GM18508 (cell line): ENCODE measurements around the gene MBP.

Experiments
- ATAC-seq: cut with Tn5 transposase; IDR thresholded peaks from one replicate; pipeline ENCODE4 v1.9.1; 2021; ENCODE audit warnings: moderate number of reproducible peaks; ENCODE audit not compliant: insufficient read depth, unreplicated experiment

MBP gene

GRCh38 chr18:77054606-77055428, 77.8 kb downstream of the MBP start:
- ATAC-seq, result peak; percentile 78

- no peak for ATAC-seq
Measured at GRCh38 chr18:77054288-77054605, 78.3 kb downstream of the MBP start.

GRCh38 chr18:77053616-77054287, 78.8 kb downstream of the MBP start:
- ATAC-seq, result no peak

DNA sequence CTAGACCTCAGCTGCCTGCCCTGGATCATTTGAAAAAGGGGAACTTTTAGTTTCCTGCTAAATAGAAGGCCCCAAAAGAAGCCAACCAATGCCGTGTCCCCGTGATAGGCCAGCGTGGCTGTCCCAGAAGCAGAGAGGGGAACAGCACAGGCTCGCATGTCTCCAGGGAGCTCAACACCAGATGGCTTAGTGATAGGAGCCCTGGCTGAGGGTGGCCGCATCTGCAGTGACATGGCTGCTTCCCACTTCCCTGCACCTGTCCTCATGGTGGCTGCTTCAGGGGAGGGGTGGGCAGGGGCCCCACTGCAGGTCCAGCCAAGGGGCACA, 79.6 kb downstream of the MBP start:
- ATAC-seq, result no peak

DNA sequence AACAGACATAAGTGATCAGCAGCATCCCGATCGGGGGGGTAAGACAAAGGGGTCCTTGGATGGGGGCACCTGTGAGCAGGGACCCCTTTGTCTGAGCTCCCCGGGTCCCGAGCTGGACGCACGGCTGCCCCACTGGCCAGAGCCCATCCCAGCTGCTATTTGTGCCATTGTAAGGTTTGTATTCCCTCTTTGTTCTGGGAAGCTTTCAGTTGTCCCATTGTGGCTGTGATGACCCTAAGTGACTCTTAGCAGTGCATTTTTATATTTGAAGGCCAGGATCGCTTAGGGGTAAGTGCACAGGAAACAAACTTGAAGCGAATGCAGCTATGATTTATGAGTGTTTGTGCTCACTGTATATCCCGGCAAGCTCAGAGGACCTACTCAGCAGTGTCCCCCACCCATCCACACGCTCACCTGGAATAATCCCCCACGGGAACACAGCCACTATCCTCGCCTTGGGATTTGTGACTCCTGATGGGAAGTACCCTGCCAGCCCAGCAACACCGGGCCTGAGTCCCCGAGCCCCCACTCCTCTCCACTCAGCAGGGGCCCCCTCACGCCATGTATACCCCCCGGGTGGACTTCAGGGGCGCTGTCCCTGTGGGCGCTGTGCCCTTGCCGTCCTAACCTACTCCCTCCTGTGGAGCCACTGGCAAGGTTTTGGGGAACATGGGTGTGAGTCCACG, 80.1 kb downstream of the MBP start:
- no peak for ATAC-seq

DNA sequence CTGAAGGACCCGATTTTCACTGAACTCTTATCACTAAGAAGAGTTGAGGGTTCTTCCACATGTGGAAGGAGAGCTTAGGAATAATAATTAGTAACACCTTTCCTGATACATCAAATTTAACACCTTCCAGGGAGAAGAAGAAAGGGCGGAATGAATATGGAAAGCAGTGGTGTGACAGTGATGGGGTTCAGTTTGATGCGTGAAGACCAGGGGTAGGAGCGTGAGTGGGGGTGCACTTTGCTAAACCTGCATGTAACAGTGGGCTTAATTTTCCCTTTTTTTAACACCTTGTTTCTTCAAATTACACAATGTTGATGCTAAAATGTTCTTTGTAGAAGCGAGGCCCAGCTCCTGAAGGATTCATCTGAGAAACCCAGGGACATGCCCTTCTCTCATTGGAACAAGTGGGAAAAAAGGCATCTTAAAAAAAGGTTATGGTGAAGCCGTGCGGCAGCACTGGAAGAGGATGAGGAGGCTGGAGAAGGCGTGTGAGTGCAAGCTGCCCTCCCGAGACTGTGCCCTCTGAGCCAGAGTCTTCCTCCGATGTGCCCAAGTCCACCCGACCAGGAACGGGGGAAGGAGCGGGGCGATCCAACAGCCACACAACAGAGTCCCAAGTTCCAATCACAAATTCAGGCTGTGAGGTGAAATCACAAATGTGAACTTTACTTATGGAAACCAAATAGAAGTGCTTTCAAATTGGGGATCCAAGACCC, 80.8 kb downstream of the MBP start:
- ATAC-seq, result no peak

- no peak for ATAC-seq
Measured at GRCh38 chr18:77049938-77050337, 82.6 kb downstream of the MBP start.

- ATAC-seq, result no peak
Measured at GRCh38 chr18:77047803-77048419, 84.7 kb downstream of the MBP start.

DNA sequence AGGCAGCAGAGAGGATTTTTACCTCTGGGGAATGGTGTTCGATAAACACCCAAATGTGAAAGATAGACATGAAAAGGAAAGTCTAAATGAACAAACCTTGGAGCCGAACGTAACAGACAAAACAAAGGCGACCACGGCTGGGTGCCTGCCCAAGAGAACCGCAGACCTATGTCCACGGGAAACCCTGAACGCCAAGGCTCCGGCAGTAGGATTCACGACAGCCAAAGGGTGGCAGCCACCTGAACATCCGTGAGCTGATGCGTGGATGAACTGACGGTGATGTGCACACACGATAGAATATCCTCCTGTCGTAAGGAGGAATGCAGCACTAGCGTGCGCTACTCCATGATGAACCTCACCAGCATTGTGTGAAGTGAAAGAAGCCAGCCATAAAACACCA, 85.6 kb downstream of the MBP start:
- no peak for ATAC-seq

- ATAC-seq, result no peak
Measured at GRCh38 chr18:77046409-77046808, 86.2 kb downstream of the MBP start.

GRCh38 chr18:77045677-77046076, 86.9 kb downstream of the MBP start:
- ATAC-seq, result no peak

DNA sequence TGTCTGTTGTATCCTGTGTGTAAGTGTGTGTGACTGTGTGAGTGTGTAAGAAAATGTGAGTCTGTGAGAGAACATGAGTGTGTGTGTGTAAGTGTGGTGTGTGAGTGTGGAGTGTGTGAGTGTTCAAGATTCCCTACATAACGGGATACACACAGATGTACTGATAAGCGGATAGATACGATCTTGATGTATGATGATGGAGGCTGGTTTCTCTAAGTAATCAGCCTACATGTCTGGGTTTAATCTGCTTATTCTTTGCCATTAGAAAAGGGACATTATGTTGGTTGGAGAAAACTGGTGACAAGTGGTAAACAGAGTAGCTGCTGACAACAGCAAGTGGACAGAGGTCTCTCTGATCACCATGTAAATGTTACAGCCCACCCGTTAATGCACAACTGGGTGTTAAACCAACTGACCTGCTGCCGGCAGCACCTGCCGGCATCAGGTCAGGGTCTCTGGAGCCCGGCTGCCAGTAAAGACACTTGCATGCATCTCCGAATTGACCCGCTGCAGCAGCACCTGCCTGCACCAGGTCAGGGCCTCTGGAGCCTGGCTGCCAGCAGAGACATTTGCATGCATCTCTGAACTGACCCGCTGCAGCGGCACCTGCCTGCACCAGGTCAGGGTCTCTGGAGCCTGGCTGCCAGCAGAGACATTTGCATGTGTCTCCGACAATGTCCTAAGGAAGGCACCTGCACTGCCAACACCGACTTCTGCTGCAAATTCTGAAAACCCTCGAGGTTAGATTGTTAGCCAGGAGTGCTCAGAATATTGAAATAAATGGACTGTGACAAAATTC, 87.5 kb downstream of the MBP start:
- ATAC-seq, result no peak

DNA sequence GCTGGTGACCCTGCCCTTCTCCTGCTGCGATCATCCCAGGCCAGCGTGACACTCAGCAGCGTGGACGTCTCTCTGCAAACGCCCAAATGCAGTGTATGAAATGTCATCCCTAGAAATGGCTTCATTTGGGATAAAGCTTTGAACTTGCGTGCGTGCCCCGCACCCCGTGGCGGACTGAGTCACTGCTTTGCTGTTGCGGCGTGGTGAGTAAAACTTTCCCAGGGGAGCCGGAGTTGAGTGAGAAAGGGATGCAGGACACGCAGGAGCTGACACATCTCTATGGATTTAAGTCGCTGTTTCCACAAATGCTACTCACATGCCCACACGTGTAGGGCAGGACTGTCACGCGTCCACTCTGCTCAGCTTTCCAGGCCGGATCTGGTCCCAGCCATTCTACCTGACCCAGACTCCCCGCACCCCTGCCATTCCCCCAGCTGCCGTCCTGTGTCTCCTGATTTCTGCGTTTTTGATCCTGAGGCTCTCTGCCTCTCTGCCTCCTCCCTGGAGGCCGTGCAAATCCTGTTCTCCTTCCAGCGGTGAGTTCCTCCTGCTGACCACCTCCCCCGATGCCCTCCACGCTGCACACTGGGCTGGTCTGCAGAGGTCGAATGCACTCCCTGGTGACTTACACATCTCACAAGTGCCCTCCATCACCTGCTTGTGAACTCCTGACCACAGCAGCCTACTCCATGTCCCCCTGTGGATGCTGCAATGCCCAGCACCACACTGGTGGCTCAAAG, 88.9 kb downstream of the MBP start:
- no peak for ATAC-seq

GRCh38 chr18:77042583-77042982, 90.0 kb downstream of the MBP start:
- no peak for ATAC-seq

DNA sequence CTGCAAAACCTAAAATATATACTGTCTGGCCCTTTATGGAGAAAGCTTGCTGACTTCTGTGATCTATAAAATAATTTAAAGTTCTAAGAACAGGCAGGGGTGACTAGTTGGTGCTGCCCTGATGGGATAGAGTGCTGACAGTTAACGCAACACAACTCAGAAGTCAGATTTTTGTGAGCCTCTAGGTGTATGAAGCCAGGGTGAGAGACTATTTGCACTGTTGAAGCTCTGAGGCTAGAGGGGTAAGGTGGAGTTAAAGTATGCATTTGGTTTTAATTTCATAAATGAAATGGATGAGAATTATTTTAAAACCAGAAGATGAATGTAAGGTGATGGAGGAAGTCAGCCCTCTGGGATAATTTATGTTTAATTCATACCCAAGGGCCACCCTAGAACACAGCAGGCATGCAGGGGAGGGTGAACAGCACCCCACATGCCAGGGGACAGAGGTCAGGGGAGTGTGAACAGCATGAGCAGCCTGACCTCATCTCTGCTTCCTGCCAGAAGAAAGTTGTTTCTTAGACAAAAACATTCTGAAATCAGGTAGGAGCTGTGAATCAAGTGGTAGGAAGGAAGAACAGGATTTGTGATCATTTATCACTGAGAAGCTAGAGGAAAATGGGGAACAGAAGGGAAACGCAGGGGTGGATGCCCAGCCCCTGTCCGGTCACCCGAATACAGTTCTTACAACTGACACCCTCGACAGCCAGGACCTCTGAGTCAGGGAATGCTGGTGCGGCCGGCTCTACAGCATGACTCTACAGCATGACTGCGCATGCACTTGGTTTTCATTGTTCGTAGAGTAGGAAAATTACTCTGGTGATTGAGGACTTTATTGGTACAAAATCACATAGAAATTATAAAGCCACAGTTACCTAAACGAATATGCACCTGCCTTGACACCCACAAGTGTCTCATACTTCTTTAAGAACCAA, 93.1 kb downstream of the MBP start:
- no peak for ATAC-seq

- ATAC-seq, result no peak
Measured at GRCh38 chr18:77038182-77038858, 94.3 kb downstream of the MBP start.

GRCh38 chr18:77037567-77037966, 95.0 kb downstream of the MBP start:
- no peak for ATAC-seq
